ENCODE measurements around the gene ZG16B. TPM values are rescaled to one million over a fixed set of nuclear protein-coding genes. Genes with fewer than 3 reads are reported as not detected.

Gene ZG16B
- total RNA-seq, 4 donors from 2014 or later, result 0.34 to 38.5 (median 0.44) TPM; not detected in 1

GRCh38 chr16:2828876-2829430 lies 1.1 kb upstream of the ZG16B start:
- H3K4me1 ChIP-seq, result peaks cover 0 to 11% (median 9%) of the 10 kb centered on the region in 3 donors
- no peaks in the 10 kb centered on the region for H3K9me3 ChIP-seq
- no peak overlapping the region for H3K4me3 ChIP-seq
- H3K36me3 ChIP-seq, result no peaks in the 10 kb centered on the region
- no peak for DNase-seq
- H3K27me3 ChIP-seq, result peaks cover 0 to 84% (median 0%) of the 10 kb centered on the region in 4 donors
- no peak overlapping the region for H3K27ac ChIP-seq
- WGBS, 2 donors, result 90 to 94% methylated on average over 2 to 10 of the region's 17 CpGs
- TF ChIP-seq POLR2A (IDR thresholded peaks at IDR 0.05), result no peak
- no peak for TF ChIP-seq CTCF (IDR thresholded peaks at IDR 0.05)
- intact Hi-C loops (cut with DNase I), result no loop called here

- Histone ChIP-seq H3K9me3 (no peaks in the 10 kb centered on the region), H3K36me3 (no peaks in the 10 kb centered on the region), H3K4me3 (no peak overlapping the region), H3K27ac (peak overlapping the region in 1 of 4 donors; percentile 37), H3K27me3 (peaks cover 0 to 76% (median 0%) of the 10 kb centered on the region in 4 donors), H3K4me1 (peaks cover 0 to 14% (median 13%) of the 10 kb centered on the region in 3 donors)
- TF ChIP-seq POLR2A (IDR thresholded peaks at IDR 0.05) (no peak), CTCF (IDR thresholded peaks at IDR 0.05) (no peak)
- DNase-seq, result no peak
- WGBS, 2 donors, result 80 to 83% methylated on average over 1 of the region's 5 CpGs
- intact Hi-C loops (cut with DNase I), result no loop called here
Observed at GRCh38 chr16:2830355-2830695, 222 bp downstream of the ZG16B start.

- Histone ChIP-seq H3K36me3 (no peaks in the 10 kb centered on the region), H3K27me3 (peaks cover 0 to 67% (median 0%) of the 10 kb centered on the region in 4 donors), H3K4me3 (no peak overlapping the region), H3K9me3 (no peaks in the 10 kb centered on the region), H3K4me1 (peaks cover 0 to 22% (median 22%) of the 10 kb centered on the region in 3 donors), H3K27ac (no peak overlapping the region)
- intact Hi-C loops (cut with DNase I), result no loop called here
- 83 to 84% methylated on average over 4 to 11 of the region's 15 CpGs for WGBS, 2 donors
- no peak for DNase-seq
- no peak for TF ChIP-seq CTCF (IDR thresholded peaks at IDR 0.05)
- TF ChIP-seq POLR2A (IDR thresholded peaks at IDR 0.05), result no peak
Observed at GRCh38 chr16:2831203-2831602, 1.1 kb downstream of the ZG16B start.

- H3K4me1 ChIP-seq, result peaks cover 0 to 22% (median 19%) of the 10 kb centered on the region in 3 donors
- H3K36me3 ChIP-seq, result no peaks in the 10 kb centered on the region
- H3K27ac ChIP-seq, result no peak overlapping the region
- 64 to 73% methylated on average over 4 of the region's 7 CpGs for WGBS, 2 donors
- intact Hi-C loops (cut with DNase I), result no loop called here
- DNase-seq, result no peak
- H3K4me3 ChIP-seq, result no peak overlapping the region
- no peaks in the 10 kb centered on the region for H3K9me3 ChIP-seq
- peaks cover 0 to 59% (median 0%) of the 10 kb centered on the region in 4 donors for H3K27me3 ChIP-seq
- no peak for TF ChIP-seq POLR2A (IDR thresholded peaks at IDR 0.05)
- no peak for TF ChIP-seq CTCF (IDR thresholded peaks at IDR 0.05)
Observed at GRCh38 chr16:2833776-2834175, 3.7 kb downstream of the ZG16B start.

- Histone ChIP-seq H3K36me3 (no peaks in the 10 kb centered on the region), H3K9me3 (no peaks in the 10 kb centered on the region), H3K27ac (peak overlapping the region in 2 of 4 donors; percentile 65 to 66), H3K27me3 (peaks cover 0 to 52% (median 0%) of the 10 kb centered on the region in 4 donors), H3K4me1 (peaks cover 0 to 19% (median 17%) of the 10 kb centered on the region in 3 donors), H3K4me3 (no peak overlapping the region)
- TF ChIP-seq POLR2A (IDR thresholded peaks at IDR 0.05) (no peak), CTCF (IDR thresholded peaks at IDR 0.05) (no peak)
- intact Hi-C loops (cut with DNase I), result no loop called here
- WGBS, 2 donors, result 75 to 78% methylated on average over 3 of the region's 3 CpGs
- DNase-seq, result no peak
Observed at GRCh38 chr16:2834968-2835367, 4.9 kb downstream of the ZG16B start.
